Gastroesophageal sphincter (tissue), 3 donors: ENCODE results near the gene PTRHD1.

Experiments used
- CTCF ChIP-seq, 4 experiments: fragments of 200-600 bp in 2 of 4; fragments of 450-650 bp in 2 of 4; sonication (generic) in 1 of 4; IDR thresholded peaks; one replicate each; pipeline ENCODE4 v1.5.1; 2017 to 2019; ENCODE audit warnings: antibody characterized with exemption in 4 of 4, mild to moderate bottlenecking in 2 of 4, moderate library complexity in 2 of 4
- POLR2AphosphoS5 ChIP-seq: sonication (generic); formaldehyde crosslinking; IDR thresholded peaks from one replicate; pipeline ENCODE4 v1.6.1; 2017; ENCODE audit warnings: antibody characterized with exemption

- no peak for TF ChIP-seq CTCF (IDR thresholded peaks at IDR 0.05)
- TF ChIP-seq POLR2AphosphoS5, result no peak
Measured at GRCh38 chr2:24744356-24744755, 48.8 kb downstream of the PTRHD1 start.
